Measurements from ENCODE around the gene GON7.

GRCh38 chr14:93230539-93230938 is 23.7 kb upstream of the GON7 start:
- TF ChIP-seq CTCF (IDR thresholded peaks at IDR 0.05), result no peak
- no peak for TF ChIP-seq POLR2A (IDR thresholded peaks at IDR 0.05)

Data from suprapubic skin (tissue), 3 donors.